ENCODE measurements around the gene SCART1. TPM values are rescaled to one million over a fixed set of nuclear protein-coding genes. Genes with fewer than 3 reads are reported as not detected.
"Not testable (repeated sequence)": the region's sequence is repeated elsewhere in the genome, so short reads cannot be mapped to it uniquely, and the experiment has no call there.

Gene SCART1
- 0.57 and 1.0 TPM in 2 replicates for total RNA-seq (2014; rRNA removed)
- 0.16 TPM for polyA plus RNA-seq (2012)

GRCh38 chr10:133453516-133454203 lies at the start of gene SCART1:
Gene SCART1, plus strand, starts transcription at chr10:133453945. Its CDS starts 53 bp downstream, at chr10:133453998.
- DNase-seq (ENCODE audit: low read depth): no peak

DNA sequence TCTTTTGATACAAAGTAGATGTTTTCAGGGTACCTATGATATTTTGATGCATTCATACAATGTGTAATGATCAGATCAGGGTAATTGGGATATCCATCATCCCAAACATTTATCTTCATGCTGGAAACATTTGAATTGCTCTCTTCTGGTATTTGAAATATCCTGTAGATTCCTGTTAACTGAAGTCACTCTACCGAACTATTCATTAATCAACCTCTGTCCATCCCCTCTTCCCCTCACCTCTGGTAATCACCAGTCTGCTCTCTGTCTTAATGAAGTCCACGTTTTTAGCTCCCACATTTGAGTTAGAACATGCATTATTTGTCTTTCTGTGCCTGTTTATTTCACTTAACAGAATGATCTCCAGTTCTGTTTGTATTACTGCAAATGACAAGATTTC lies 48.5 kb upstream of the SCART1 start:
- DNase-seq (ENCODE audit: low read depth): no peak

DNA sequence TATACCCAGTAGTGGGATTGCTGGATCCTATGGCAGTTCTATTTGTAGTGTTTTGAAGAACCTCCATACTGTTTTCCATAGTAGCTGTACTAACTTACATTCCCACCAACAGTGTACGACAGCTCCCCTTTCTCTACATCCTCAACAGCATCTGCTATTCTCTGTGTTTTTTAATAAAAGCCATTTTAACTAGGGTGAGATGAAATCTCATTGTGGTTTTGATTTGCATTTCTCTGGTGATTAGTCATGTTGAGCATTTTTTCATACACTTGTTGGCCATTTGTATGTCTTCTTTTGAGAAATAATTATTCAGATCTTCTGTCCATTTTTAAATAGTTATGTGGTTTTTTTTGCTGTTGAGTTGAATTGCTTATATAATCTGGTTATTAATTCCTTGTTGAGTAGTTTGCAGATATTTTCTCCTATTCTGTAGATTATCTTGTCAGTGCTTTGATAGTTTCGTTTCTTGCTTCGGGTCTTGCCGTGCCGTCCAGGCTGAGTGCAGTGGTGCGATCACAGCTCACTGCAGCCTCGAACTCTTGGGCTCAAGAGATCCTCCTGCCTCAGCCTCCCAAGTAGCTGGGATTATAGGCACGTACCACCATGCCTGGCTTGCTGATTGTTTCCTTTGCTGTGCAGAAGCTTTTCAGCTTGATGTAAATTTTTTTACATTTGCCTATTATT lies 47.8 kb upstream of the SCART1 start:
- DNase-seq (ENCODE audit: low read depth): peak; percentile 56

GRCh38 chr10:133411523-133412380 lies 42.0 kb upstream of the SCART1 start:
- no peak for DNase-seq (ENCODE audit: low read depth)

DNA sequence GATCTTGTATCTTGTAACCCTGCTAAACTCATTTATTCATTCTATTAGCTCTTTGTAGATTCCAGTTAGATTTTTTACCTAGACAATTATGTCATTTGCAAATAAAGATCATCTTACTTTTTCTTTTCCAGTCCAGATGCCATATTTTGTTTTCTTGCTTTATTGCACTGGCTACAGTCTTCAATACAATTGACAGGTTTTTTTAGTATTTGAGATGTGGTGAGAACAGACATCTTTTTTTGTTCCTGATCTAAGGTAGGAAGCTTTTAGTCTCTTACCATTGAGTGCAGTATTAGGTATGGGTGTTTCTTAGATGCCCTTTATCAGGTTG lies 41.4 kb upstream of the SCART1 start:
- DNase-seq (ENCODE audit: low read depth): no peak

- DNase-seq (ENCODE audit: low read depth): not testable (repeated sequence)
Measured at GRCh38 chr10:133414401-133414800, 39.3 kb upstream of the SCART1 start.

- no peak for DNase-seq (ENCODE audit: low read depth)
Measured at GRCh38 chr10:133415752-133416151, 38.0 kb upstream of the SCART1 start.

GRCh38 chr10:133418289-133418993 lies 35.3 kb upstream of the SCART1 start:
- no peak for DNase-seq (ENCODE audit: low read depth)

DNA sequence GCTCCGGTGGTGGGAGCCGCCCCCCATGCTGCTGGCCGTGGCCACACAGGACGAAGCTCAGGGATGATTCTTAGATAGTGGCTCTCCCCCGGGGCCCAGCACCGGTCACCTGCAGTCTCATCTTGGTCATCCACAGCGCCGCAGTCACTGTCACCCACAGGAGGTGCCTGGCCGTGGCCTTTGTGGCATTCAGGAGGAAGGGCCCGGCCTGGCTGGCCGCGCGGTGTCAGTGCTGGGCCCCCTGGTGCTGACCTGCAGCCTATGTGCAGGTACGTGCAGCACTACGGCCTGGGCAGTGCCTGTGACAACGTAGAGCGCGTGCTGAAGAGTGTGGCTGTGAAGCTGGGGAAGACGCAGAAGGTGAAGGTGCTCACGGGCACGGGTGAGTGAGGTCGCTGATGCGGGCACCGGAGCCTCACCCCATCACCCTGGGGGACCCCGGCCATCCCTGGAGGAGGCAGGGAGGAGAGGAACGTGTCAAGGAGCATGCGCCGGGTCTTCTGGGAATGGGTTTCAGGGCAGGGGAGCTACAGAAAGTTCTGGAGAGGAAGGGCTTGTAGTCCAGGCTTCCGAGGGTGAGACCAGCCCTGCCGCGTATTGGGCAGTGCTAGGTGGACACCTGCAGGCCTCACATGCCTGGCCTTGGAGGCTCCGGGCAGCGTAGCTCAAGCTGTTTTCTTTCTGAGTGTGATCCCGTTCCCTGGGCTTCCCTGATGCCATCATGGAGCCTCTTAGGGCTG lies 34.4 kb upstream of the SCART1 start:
- no peak for DNase-seq (ENCODE audit: low read depth)

DNA sequence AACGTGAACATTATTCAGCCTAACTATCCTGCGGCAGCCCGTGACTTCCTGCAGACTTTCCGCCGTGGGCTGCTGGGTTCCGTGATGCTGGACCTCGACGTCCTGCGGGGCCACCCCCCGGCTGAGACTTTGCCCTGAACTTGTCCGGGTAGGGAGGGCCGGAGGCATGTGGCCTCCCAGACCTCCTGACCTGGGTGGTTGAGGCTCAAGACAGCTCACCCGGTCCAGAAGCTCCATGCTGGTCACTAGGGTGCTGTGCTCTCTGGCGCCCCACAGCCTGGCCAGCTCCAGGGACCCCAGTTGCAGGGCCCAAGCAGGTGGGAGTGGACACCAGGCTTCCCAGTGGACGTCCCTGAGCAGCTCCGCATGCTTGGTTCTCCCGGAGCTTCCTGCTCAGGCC lies 33.7 kb upstream of the SCART1 start:
- no peak for DNase-seq (ENCODE audit: low read depth)

- DNase-seq (ENCODE audit: low read depth): no peak
Measured at GRCh38 chr10:133420579-133420978, 33.2 kb upstream of the SCART1 start.

- no peak for DNase-seq (ENCODE audit: low read depth)
Measured at GRCh38 chr10:133421336-133422222, 32.2 kb upstream of the SCART1 start.

GRCh38 chr10:133422223-133422806 lies 31.4 kb upstream of the SCART1 start:
- DNase-seq (ENCODE audit: low read depth): no peak

DNA sequence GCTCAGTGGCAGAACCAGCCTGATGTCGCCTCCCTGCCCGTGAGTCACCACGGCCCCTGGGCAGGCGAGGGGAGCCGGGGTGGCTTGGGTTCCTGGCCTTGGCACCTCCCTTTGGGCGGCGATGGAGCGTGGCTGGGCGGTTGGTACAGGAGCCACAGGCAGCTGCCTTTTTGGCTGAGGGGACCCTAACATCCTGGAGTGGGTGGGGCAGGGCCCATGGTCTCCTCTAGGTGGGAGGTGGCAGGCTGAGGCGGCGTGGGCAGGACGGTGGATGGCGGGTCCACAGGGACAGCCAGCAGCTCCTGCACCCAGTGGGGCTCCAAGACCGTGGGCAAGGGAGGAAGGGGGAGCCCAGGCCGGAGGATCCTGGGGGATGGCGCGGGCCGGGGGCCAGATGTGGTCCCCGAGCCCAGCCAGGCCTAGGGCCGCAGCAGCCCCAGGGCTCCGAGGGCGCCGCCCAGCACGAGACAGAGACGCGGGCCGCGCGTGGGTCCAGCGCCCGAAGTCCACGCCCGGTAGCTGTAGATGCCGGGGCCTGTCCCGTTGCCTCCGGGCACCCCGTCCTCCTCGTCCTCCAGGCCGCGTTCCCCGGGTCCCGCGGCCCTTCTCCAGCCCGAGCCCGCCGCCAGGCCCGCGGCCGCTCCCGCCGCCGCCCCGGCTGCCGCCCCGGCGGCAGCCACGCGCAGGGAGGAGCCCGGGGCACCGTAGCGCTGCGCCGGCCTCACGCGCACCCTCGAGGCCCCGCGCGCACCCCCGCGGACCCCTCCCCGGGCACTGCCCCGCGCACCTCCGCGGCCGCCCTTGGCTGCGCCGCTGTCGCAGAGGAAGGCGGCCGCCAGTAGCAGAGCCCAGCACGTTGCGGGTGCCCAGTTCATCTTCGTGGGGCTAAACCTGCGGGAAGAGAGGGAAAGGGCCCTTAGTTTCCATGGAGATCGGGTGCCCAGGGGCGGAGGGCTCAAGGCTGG lies 30.7 kb upstream of the SCART1 start:
- no peak for DNase-seq (ENCODE audit: low read depth)

- DNase-seq (ENCODE audit: low read depth): not testable (repeated sequence)
Measured at GRCh38 chr10:133424102-133424501, 29.6 kb upstream of the SCART1 start.

- DNase-seq (ENCODE audit: low read depth): not testable (repeated sequence)
Measured at GRCh38 chr10:133424601-133425000, 29.1 kb upstream of the SCART1 start, which contains the start of gene SPRN. Gene SPRN, minus strand, starts transcription at chr10:133424625. Its CDS starts 944 bp downstream, at chr10:133423681.

DNA sequence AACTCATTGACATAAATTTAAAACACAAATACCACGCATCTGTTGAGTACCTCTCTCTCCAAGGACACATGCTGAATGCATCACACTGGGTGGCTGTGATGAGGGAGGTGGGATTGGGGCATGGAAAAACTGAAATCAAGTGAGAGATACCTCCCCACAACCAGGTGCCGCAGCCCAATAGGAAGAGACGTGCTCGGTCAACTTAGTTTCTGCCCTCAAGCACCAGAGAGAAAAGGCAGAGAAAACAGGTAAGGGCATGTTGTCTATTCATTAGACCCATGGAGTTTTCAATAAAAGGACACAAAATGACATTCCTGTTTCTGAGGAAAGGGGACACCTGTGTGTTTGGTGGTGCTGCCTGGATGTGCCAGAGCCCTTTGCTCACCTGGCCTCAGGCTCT lies 24.2 kb upstream of the SCART1 start:
- not testable (repeated sequence) for DNase-seq (ENCODE audit: low read depth)
